Activated CD4-positive, alpha-beta T cell treated with anti-CD3 and anti-CD28 coated beads, Interleukin-2, Interleukin-4, amounts not matched to agents 100 ng/mL and 50 ng/mL, durations not matched to agents 16 hours and 8 hours (primary cell): Measurements from ENCODE around the gene MAPT.

Experiments used
- DNase-seq: peaks from one replicate; pipeline ENCODE4 v3.0.0-alpha.2; 2020; ENCODE audit warnings: low spot score

Gene MAPT

DNA sequence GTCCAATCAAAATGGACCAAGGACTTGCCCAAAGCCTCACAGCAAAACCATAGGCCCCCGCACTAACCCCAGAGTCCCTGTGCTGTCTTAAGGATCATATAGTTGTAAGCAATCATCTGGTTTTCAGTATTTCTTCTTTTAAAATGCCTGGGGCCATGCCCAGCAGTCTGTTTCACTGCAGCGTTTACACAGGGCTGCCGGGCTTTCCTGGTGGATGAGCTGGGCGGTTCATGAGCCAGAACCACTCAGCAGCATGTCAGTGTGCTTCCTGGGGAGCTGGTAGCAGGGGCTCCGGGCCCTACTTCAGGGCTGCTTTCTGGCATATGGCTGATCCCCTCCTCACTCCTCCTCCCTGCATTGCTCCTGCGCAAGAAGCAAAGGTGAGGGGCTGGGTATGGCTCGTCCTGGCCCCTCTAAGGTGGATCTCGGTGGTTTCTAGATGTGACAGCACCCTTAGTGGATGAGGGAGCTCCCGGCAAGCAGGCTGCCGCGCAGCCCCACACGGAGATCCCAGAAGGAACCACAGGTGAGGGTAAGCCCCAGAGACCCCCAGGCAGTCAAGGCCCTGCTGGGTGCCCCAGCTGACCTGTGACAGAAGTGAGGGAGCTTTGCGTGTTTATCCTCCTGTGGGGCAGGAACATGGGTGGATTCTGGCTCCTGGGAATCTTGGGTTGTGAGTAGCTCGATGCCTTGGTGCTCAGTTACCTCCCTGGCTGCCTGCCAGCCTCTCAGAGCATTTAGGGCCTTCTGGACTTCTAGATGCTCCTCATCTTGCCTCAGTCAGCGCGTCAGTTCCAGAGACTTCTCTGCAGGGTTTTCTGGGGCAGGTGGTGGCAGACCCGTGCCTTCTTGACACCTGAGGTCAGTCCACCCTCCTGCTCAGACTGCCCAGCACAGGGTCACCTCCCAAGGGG, 79.8 kb downstream of the MAPT start:
- no peak for DNase-seq

DNA sequence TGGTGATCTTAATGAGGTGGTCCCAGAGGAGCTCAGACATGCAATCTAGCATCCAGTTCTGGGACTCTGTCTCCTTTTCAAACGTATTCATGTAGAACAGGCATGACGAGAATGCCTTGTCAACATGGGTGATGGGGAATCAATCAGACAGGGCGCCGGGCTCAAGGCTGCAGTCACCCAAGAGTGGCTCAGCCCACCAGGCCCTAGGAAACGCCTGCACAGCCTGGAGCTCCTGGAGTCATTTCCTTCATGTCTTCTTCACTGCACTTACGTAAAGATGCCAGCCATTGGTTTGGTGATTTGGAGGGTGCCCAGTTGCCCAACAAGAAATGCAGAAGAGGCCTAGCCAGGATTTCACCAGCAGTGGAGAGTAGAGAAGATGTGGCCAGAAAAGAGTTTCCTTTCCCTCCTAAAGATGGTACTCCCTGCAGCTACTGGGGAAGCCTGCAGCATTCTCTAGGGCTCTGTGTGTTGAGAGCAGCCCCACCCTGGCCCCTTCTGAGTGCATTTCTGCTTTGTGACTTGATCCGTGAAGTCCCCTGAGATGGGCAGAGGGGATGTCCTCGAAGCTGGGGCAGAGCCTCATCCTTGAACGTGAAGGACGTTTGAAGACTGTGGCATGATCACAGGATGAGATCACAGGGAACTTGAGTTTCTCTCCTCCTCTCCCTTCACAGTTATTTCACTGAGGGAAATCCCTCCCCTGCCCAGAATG, 80.7 kb downstream of the MAPT start:
- no peak for DNase-seq

DNA sequence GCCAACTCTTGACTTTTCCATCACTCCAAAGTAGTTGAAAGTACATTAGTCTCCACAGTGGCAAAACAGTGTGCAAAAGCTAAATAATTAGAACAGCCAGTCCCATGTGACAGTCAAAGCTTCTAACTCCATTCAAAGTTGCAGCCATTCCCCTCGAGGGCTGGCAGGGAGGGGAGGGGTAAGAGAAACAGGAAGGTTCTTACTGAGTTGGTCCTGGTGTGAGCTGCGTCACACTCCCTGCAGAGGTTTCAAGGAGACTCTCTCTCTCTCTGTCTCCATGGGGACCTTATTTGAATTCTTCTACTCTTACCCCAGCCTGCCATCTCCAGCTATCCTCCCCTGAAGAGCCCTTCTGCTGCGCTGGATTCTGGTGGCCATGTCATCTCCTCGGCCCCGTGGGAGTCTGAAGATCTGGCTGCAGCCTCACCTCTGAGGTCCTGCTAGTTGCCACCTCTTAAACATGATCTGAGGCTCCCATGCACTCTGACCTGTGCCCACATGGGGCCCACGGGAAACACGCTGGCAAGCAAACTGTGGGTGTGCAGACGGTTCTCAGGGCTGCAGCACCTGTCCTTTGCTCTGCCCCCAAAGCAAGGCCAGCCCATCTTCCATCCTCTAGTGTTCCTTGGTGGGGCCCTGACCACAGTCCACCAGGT, 81.4 kb downstream of the MAPT start:
- no peak for DNase-seq

DNA sequence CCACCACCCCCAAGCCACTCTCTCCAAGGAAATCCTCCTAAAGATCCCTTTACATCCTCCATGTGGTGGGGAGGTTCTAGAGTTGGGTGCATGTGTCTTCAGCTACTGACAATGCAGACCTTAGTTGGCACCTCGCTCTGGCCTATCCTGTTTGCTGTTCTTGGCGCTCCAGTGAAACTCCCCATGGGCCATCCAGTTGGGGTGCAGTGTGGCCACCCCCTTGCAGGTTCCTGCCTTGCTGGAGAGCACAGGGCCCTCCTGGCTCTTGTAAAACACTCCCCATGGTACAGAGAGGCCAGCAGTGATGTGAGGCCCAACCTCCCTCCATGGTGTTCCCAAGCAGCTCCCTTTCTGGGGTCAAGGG, 82.0 kb downstream of the MAPT start:
- DNase-seq, result no peak

DNA sequence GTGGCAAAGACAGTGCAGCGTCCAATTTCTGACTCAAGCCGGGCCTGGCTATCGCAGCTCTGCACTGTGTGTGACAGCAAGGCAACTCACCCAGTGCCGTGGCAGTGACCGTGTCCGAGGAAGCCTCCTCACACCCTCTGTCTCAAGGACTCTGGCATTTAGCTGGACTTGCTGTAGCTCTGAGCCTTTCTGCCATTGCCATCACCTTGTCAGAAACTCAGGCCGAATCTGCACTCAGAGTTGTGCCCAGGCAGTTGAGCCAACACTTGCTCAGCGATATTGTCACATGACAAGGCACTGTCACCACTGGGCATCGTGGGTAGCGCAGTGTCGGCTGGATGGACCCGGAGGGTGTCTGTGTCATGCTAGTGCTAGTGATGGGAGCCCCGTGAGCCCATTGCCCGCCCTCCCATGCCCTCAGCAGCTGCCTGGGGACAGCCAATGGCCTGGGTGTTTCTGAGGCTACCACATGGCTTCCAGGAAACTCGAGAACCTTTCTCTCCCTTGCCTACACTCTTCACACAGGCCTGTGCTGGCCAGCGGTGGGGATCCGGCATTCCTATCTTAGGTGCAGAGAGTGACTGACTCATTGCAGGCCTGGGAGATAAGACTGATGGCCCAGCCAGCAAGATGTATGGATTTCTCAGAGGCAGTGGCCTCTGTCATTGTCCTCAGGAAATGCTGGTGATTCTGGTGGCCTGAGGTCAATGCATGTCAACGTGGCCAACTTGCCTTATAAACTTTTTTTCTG, 82.6 kb downstream of the MAPT start:
- no peak for DNase-seq

DNA sequence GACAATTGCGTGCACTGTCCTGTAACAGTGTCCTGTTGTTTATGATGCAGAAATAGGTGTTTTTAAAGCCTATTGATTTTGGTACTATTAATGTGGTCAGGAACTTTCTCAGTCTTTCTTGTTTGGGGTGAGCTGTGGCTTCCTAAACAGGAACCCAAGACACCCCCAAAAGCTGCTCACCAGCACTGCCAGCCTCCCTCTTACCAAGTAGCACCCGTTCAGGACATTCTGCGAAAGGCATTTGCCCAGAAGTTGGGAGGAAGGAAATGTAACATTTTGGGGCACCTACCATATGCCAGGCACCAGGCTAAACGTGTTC, 83.1 kb downstream of the MAPT start:
- DNase-seq, result no peak

DNA sequence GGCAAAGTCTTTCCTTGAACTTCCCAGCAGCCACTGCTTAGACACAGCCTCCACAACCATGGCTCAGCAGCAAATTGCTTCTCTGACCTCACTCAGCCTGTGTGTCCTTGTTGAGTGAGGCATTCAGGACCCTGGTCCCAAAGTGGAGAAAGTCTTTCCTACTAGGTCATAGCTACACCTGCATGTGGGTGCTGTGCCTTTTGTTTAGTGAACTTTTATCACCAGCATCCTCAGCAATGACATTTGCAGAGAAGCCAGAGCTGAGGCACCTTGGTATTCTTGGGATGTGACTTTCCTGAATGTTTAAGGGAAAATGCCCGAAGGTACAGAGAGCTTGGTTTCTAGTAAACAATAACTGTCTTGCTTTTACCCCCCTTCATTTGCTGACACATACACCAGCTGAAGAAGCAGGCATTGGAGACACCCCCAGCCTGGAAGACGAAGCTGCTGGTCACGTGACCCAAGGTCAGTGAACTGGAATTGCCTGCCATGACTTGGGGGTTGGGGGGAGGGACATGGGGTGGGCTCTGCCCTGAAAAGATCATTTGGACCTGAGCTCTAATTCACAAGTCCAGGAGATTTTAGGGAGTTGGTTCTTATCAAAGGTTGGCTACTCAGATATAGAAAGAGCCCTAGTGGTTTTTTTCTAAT, 83.7 kb downstream of the MAPT start:
- no peak for DNase-seq

DNA sequence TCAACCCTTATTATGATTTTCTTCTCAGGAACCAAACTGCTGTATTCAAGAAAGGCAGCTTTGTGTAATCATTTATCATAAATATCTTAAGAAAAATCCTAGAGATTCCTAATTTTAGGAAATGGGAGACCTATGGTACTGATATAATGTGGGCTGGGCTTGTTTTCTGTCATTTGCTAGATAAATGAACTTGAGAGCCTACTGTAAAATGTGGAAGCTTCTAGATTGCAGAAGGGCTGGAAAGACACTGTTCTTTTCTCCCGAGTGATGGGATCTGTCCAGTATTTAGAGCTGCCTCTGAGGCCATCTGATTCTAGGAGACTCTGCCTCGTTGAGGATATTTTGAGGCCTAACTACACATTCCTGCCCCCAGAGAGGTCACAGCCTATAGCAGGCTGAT, 84.8 kb downstream of the MAPT start:
- no peak for DNase-seq

DNA sequence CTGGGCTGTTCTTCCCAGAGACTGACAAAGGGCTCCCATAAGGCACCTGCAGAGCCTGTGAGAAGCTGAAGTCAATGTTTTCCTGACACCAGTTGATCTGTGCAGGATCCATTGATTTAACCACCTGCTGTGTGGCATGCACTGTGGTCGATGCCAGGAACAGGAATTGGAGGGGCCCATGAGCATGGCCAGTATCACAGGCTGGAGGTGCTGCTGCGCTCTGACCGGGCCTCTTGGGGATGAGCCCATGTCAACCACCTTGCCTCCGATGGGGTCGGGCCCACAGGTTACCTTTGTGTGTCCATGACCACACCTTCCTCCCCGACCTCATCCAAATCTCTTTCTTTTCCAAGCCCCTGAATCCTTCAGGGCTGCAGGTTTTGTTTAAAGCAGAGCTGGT, 86.5 kb downstream of the MAPT start:
- DNase-seq, result no peak

DNA sequence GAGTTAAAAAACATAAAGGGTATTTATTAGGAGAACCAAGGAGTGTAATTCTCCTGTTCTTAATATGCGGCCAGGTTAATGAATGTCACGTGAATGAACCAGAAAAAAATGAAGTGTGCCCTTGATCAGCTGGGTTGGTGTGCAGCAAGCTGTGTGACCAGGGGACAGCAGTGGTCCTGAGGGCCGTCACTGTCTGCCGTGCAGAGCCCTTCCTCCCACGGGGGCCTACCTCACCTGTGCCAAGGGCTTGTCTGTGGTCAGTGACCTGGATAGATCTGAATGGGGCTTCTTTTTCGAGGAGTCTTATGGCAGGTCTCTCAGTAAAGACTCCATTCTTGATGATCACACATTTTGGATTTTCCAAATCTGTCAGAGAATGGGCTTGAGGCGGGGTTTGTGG, 87.0 kb downstream of the MAPT start:
- no peak for DNase-seq

DNA sequence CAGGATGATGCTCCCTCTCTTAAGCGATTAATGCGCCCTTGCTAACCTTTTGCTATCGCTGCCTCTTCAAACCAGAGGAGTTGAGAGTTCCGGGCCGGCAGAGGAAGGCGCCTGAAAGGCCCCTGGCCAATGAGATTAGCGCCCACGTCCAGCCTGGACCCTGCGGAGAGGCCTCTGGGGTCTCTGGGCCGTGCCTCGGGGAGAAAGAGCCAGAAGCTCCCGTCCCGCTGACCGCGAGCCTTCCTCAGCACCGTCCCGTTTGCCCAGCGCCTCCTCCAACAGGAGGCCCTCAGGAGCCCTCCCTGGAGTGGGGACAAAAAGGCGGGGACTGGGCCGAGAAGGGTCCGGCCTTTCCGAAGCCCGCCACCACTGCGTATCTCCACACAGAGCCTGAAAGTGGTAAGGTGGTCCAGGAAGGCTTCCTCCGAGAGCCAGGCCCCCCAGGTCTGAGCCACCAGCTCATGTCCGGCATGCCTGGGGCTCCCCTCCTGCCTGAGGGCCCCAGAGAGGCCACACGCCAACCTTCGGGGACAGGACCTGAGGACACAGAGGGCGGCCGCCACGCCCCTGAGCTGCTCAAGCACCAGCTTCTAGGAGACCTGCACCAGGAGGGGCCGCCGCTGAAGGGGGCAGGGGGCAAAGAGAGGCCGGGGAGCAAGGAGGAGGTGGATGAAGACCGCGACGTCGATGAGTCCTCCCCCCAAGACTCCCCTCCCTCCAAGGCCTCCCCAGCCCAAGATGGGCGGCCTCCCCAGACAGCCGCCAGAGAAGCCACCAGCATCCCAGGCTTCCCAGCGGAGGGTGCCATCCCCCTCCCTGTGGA, 88.6 kb downstream of the MAPT start:
- no peak for DNase-seq

DNA sequence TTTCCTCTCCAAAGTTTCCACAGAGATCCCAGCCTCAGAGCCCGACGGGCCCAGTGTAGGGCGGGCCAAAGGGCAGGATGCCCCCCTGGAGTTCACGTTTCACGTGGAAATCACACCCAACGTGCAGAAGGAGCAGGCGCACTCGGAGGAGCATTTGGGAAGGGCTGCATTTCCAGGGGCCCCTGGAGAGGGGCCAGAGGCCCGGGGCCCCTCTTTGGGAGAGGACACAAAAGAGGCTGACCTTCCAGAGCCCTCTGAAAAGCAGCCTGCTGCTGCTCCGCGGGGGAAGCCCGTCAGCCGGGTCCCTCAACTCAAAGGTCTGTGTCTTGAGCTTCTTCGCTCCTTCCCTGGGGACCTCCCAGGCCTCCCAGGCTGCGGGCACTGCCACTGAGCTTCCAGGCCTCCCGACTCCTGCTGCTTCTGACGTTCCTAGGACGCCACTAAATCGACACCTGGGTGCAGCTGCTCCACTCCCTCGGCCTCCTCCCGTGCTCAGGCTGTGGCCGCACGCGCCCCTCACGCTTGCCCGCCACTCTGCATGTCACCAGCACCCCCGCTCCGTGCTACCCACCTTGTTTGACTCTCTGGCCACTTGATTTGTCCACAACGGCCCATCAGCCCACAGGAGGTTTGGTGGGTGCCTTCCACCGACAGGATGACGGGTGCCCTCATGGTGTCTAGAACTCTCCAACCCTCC, 89.4 kb downstream of the MAPT start:
- no peak for DNase-seq

DNA sequence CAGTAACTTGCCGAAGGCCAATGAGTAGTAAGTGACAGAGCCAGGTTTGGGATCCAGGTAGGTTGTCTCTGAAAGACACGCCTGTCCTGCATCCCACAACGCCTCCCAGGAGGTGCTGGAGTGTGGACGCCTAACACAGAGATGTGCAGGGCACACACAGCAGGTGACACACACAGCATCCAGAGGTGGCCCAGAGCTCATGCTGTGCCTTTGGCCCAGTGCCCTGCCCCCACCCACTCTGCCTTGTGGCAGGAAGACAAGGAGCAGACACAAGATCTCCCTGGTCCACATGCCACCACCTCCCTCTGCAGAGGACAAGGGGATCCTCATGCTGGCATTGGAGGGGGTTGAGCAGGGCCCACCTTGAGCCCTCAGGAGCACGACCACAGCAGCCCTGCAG, 90.0 kb downstream of the MAPT start:
- no peak for DNase-seq

DNA sequence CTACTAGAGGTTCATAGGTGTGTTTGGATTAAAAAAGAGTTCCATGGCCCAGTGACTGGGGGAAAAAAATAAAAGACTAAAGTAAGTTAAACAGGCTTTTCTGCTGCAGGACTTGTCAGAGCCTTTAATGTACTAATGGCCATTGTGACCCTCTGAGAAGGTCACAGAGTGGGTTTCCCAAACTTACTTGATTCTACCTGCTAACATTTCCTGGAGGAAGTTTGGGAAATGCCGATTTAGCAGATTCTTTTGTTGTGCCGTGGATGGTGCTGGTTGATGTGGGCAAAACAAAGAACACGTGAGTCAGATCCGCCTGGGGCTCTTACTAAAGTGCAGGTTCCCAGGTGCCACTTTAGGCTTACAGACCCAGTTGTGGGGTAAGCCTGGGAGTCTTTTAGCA, 91.1 kb downstream of the MAPT start:
- DNase-seq, result no peak

DNA sequence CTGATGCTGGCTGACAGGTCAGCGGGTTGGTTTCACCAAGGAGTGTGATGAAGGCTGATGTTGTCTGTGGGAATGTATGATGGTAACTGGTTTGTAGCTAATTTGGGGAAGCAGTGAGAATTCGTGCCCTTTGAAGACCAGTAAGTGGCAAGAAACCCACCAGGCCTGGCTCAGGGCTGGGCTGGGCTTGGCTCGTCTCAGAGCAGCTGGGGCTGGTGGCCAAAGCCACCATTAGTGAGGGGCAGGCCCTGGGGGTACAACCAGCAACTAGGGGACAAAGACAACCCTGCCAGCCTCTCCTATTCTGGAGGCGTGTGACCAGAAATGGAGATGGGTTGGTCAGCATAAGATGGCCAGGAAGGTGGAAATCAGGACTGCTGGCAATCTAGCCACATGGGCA, 91.7 kb downstream of the MAPT start:
- DNase-seq, result no peak

DNA sequence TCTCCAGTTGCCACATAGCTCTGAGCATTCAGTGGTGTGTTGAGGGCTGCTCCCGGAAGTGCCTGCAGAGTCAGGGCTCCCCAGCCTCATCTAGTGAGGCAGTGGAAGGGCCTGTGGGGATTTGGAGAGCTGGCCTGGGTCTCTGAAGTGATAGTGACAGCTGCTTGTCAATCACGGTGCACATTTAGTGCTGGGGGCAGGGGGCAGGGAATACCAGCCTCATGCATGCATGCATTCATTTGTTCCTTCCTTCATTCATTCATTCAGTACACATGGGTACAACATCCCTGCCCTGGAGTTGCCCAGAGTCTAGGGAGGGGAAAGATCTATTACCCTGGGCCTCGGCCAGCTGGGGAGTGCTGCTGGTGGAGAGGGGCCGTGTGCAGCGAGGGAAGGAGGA, 93.4 kb downstream of the MAPT start:
- no peak for DNase-seq

DNA sequence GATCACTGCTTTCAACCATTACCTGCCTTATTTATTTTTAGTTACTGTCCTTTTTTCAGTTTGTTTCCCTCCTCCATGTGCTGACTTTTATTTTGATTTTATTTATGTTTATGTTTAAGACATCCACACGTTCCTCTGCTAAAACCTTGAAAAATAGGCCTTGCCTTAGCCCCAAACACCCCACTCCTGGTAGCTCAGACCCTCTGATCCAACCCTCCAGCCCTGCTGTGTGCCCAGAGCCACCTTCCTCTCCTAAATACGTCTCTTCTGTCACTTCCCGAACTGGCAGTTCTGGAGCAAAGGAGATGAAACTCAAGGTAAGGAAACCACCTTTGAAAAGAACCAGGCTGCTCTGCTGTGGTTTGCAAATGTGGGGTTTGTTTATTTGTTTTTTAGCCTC, 95.4 kb downstream of the MAPT start:
- no peak for DNase-seq

DNA sequence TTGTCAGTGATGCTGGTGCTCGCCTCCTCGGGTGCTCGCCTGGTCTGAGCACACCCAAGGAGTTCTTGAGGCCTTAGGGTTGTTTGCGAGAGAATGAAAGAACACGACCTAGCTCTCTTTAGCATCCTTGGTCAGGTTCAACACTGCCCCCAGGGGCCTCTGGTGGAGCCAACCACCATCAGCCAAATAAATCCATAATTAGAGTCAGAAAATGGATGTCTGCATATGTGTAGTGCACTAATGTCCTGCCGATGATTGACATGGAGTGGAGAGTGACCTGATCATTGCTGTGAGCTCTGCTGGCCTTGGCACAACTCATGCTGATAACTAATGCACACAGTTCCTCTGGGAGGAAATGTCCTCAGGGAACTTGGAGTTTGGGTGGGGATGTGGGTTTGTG, 96.5 kb downstream of the MAPT start:
- no peak for DNase-seq

DNA sequence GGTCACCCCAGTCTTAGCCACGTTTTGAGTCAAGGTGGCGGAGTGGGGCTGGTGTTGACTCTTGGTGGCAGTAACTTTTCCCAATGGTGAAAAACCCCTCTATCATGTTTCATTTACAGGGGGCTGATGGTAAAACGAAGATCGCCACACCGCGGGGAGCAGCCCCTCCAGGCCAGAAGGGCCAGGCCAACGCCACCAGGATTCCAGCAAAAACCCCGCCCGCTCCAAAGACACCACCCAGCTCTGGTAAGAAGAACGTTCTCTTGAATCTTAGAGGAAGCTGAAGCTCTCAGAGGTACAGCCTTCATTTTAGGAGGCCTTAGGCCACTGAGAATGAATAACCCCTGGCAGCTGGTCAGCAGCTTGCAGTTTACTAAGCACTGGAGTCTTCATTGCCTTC, 97.0 kb downstream of the MAPT start:
- no peak for DNase-seq

DNA sequence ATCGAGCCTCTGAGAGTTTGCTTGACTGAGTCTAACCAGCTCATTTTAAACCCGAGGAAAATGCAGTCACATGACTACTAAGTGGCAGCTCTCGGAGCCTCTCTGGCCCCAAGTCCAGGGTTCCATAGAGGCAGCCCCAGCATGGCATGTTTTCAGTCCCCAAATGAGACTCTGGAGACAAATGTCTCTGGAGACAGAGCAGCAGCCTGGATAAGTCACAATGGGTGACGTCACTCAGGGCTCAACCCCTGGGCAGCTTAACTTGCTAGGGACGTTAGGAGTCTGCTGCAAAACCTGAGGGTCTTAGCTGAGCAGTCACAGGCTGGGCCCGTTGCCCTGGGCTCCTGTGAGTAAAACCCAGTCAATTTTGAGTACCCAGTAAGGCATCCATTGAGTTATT, 97.8 kb downstream of the MAPT start:
- DNase-seq, result no peak

DNA sequence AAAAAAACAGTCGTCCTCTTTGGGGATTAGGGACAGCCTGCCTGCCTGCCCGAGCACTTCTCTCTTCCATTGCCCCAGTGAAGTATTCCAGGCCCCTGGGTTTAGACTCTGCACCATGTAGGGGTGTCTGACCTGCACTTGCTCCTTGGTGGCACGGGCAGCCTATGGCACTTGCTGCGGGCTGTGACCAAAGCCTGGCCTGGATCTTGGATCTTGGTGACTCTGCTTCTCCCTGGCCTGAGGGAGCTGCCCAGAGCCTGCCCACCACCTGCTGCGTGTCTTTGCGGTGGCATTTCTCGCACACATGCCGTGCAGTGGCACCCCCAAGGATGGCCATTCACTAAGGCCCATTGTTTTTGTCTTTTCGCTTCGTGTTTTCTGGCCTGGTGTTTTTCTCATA, 98.5 kb downstream of the MAPT start:
- DNase-seq, result no peak
